ENCODE measurements around the gene RMI2.

Gene RMI2

GRCh38 chr16:11384184-11384955 lies 39.1 kb downstream of the RMI2 start:
- DNase-seq (ENCODE audit: low read depth in 2 of 2): no peak

GRCh38 chr16:11384956-11385586 lies 39.8 kb downstream of the RMI2 start:
- DNase-seq (ENCODE audit: low read depth in 2 of 2): no peak

GRCh38 chr16:11386054-11386680 lies 40.9 kb downstream of the RMI2 start:
- DNase-seq (ENCODE audit: low read depth in 2 of 2): no peak

- no peak for DNase-seq (ENCODE audit: low read depth in 2 of 2)
Observed at GRCh38 chr16:11386791-11387546, 41.7 kb downstream of the RMI2 start.

DNA sequence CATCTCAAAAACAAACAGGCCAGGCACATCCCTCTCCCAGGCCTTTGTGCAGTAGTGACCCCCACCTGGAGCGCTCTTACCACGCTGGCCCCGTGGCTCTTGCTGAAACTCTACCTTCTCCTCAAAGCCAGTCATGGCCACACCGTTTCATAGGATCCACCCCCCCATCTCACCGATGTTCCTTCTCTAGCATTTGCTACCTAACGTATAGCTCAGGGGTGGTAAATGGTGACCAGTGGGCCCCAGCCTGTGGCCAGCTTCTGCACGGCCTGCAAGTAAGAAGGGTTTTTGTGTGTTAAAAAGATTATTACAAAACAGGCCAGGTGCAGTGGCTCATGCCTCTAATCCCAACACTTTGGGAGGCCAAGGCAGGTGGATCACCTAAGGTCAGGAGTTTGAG lies 43.8 kb downstream of the RMI2 start:
- no peak for DNase-seq (ENCODE audit: low read depth in 2 of 2)

GRCh38 chr16:11389631-11390565 lies 44.6 kb downstream of the RMI2 start:
- no peak for DNase-seq (ENCODE audit: low read depth in 2 of 2)

DNA sequence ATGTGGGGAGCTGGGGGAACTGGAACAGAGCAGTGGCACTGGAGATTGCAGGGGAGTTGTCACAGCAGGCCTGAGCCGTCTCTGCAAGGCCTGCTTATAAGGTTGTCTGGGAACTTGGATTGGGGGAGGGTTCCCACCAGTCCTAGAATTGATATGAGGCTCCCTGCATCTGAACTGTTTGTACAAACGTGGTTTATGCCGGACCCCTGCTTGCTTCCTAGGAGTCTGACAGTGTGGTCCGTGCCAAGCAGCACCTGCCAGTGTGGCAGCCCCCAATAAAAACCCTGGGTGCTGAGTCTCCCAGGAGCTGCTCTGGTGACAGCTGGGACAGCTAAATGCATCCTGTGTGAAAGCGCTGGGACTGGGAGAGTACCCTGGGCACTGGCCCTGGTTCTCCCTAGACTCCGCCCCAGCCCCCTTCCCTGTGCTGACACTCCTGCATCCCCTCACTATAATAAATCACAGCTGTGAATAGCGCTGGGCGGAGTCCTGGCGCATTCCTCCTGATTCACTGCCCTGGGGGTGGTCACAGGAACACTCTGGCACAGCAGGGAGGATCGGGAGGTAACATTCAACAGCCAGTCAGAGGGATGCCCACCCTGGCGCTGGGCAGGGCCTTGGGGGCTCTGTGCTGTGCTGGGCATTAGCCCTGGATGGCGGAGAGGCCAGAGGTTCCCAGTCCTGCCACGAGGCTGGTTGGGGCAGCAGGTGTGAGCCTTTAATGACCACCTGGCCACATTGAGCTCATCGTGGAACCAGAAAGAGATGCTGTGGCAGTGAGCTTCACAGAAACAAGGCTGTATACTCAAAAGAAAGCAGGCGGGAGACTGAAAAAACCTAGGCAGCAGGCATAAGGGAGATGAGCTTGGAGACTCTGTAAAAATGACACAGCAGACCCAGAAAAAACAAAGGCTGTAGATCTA lies 45.6 kb downstream of the RMI2 start:
- DNase-seq (ENCODE audit: low read depth in 2 of 2): no peak

GRCh38 chr16:11391576-11391975 lies 46.3 kb downstream of the RMI2 start:
- DNase-seq (ENCODE audit: low read depth in 2 of 2): no peak

- no peak for DNase-seq (ENCODE audit: low read depth in 2 of 2)
Observed at GRCh38 chr16:11392041-11392581, 46.9 kb downstream of the RMI2 start.

- no peak for DNase-seq (ENCODE audit: low read depth in 2 of 2)
Observed at GRCh38 chr16:11393366-11393765, 48.1 kb downstream of the RMI2 start.

GRCh38 chr16:11393861-11394592 lies 48.8 kb downstream of the RMI2 start:
- DNase-seq (ENCODE audit: low read depth in 2 of 2): no peak

DNA sequence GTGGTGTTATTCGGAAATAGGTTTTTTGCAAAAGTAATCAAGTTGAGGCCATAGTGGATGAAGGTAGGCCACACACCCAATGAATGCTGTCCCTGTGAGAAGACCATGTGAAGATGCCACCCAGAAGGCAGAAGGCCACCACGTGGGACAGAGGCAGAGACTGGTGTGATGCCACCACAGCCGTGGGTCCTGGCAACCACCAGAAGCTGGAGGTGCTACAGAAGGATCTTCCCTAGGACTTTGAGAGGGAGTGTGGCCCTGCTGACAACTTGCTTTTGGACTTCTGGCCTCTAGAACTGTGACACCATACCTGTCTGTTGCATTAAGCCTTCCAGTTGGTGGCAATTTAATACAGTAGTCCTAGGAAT lies 49.3 kb downstream of the RMI2 start:
- DNase-seq (ENCODE audit: low read depth in 2 of 2): no peak

GRCh38 chr16:11395008-11395948 lies 50.0 kb downstream of the RMI2 start:
- DNase-seq (ENCODE audit: low read depth in 2 of 2): no peak

DNA sequence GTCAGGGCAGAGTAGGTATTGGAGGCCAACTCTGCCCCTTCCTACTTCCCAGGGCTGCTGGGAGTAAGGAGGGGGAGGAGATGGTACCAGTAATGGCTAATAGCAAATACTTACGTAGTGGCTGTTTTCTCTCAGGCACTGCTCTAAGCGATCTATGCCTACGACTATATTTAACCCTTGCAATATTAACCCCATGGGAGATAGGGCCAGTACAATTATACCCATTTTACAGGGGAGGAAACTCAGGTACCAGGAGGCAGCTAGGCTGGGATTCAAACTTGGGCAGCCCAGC lies 50.6 kb downstream of the RMI2 start:
- DNase-seq (ENCODE audit: low read depth in 2 of 2): no peak

DNA sequence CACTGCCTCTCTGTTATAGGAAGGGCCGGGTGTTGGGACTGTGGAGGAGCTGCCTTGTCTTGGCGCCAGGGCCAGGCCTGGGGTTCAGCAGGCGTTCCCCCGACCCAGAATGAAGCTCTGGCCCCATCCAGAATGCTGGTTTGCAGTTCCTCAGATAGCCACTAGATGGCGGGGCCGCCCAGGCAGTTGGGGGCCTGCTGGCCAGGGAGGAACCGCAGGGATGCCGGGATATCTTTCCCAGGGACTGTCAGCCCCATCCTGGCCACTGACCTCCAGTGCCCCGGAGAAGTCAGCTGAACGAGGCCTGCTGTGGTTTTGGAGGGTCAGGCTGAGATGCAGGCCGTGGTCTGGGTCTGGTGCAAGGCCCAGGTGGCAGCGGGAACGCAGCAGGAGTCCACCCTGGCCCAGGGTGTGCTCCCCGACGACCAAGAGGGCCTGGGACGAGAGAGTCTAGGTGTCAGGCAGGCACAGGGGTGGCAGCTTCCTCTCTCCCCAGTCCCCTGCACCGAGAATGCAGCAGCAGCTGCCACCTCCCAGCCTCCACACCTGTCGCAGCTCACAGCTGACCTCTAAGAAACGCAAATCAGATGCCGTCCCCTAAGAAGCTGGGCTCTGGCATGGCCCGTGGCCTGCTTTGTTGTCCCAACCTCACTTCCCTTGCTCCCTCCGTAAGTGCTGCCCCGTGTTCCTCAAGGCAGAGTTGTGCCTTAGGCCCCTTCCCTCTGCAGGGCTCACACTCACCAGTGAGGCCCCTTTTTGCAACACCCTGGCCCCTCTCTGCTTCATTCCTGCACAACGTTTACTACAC lies 51.2 kb downstream of the RMI2 start:
- DNase-seq (ENCODE audit: low read depth in 2 of 2): peak; percentile 50 to 61

- no peak for DNase-seq (ENCODE audit: low read depth in 2 of 2)
Observed at GRCh38 chr16:11398136-11398535, 52.9 kb downstream of the RMI2 start.

- DNase-seq (ENCODE audit: low read depth in 2 of 2): no peak
Observed at GRCh38 chr16:11398851-11399250, 53.6 kb downstream of the RMI2 start.
